ENCODE data around the gene CYP26C1.

- TF ChIP-seq, protein P1, sequence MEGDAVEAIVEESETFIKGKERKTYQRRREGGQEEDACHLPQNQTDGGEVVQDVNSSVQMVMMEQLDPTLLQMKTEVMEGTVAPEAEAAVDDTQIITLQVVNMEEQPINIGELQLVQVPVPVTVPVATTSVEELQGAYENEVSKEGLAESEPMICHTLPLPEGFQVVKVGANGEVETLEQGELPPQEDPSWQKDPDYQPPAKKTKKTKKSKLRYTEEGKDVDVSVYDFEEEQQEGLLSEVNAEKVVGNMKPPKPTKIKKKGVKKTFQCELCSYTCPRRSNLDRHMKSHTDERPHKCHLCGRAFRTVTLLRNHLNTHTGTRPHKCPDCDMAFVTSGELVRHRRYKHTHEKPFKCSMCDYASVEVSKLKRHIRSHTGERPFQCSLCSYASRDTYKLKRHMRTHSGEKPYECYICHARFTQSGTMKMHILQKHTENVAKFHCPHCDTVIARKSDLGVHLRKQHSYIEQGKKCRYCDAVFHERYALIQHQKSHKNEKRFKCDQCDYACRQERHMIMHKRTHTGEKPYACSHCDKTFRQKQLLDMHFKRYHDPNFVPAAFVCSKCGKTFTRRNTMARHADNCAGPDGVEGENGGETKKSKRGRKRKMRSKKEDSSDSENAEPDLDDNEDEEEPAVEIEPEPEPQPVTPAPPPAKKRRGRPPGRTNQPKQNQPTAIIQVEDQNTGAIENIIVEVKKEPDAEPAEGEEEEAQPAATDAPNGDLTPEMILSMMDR (IDR thresholded peaks at IDR 0.05) = no peak
- TF ChIP-seq POLR2A (IDR thresholded peaks at IDR 0.05) = no peak
These were observed 19.2 kb downstream of the CYP26C1 start for GRCh38 chr10:93079663-93080349.
